Mesothelial cell of epicardium (in vitro differentiated cells): ENCODE measurements around the gene TFF3. TPM values are rescaled to one million over a fixed set of nuclear protein-coding genes. Genes with fewer than 3 reads are reported as not detected.

ENCODE experiments used
- DNase-seq, 2 experiments: peaks; one replicate each; pipeline ENCODE4 v3.0.0; 2021; ENCODE audit warnings: low spot score in 2 of 2; ENCODE audit not compliant: unreplicated experiment in 2 of 2
- H3K27ac Mint-ChIP-seq: 2 replicates; pipeline ENCODE4 v1.8.0; 2021; ENCODE audit warnings: mixed read lengths
- H3K27me3 Mint-ChIP-seq: 2 replicates; pipeline ENCODE4 v1.8.0; 2021; ENCODE audit warnings: low read depth, mixed read lengths
- H3K36me3 Mint-ChIP-seq: 2 replicates; pipeline ENCODE4 v1.8.0; 2021; ENCODE audit warnings: mixed read lengths
- H3K4me1 Mint-ChIP-seq: 2 replicates; pipeline ENCODE4 v1.8.0; 2021; ENCODE audit warnings: mixed read lengths
- H3K4me3 Mint-ChIP-seq: 2 replicates; pipeline ENCODE4 v1.8.0; 2021; ENCODE audit warnings: mild to moderate bottlenecking, moderate library complexity, mixed read lengths
- H3K9me3 Mint-ChIP-seq: 2 replicates; pipeline ENCODE4 v1.8.0; 2021; ENCODE audit warnings: mixed read lengths
- total RNA-seq: library from RNA; stranded (reverse); gene quantifications from 3 replicates; pipeline ENCODE4 v1.2.1, GENCODE V29; 2021
- TF ChIP-seq, protein P1 (sequence below): fragments of 200-600 bp; sonication (generic); IDR thresholded peaks from one replicate; pipeline ENCODE4 v1.5.0; 2021; ENCODE audit warnings: antibody characterized with exemption; ENCODE audit not compliant: unreplicated experiment

TFF3 gene
- total RNA-seq, 1 donor from 2014 or later, result not detected

DNA sequence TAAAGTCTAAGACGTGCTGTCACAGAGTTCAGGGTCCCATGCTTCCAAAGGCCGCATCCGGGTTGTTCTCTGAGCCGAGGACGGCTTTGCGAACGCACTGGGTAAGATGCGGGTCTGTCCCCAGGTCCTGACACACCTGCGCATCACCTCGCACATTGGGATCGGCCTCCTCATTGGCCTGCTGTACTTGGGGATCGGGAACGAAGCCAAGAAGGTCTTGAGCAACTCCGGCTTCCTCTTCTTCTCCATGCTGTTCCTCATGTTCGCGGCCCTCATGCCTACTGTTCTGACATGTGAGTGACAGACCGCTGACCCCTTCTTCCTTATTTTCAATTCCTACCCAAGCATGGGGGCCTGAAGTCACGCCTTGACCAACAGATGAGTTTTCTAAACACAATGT, 25.3 kb downstream of the TFF3 start:
- TF ChIP-seq, protein P1, sequence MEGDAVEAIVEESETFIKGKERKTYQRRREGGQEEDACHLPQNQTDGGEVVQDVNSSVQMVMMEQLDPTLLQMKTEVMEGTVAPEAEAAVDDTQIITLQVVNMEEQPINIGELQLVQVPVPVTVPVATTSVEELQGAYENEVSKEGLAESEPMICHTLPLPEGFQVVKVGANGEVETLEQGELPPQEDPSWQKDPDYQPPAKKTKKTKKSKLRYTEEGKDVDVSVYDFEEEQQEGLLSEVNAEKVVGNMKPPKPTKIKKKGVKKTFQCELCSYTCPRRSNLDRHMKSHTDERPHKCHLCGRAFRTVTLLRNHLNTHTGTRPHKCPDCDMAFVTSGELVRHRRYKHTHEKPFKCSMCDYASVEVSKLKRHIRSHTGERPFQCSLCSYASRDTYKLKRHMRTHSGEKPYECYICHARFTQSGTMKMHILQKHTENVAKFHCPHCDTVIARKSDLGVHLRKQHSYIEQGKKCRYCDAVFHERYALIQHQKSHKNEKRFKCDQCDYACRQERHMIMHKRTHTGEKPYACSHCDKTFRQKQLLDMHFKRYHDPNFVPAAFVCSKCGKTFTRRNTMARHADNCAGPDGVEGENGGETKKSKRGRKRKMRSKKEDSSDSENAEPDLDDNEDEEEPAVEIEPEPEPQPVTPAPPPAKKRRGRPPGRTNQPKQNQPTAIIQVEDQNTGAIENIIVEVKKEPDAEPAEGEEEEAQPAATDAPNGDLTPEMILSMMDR, result no peak
- H3K4me3 Mint-ChIP-seq, result no peak overlapping the region

DNA sequence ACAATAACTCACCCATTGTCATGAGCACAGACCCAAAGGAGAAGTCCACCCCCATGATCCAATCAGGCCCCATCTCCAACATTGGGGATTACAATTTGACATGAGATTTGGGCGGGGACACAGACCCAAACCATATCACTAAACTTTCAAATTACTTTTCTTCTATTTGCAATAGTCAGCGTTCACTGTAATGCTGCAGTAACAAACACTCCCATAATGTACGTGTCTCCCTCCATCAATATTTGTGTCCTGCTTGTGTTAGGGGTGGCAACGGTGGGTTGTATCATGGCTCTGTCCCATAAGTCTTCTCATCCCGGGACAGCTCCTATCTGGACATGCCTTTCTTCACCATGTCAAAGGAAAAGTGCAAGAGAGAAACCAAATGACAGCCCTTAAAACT, 26.2 kb downstream of the TFF3 start:
- Mint-ChIP-seq H3K36me3 (no peaks in the 10 kb centered on the region), H3K4me1 (no peaks in the 10 kb centered on the region), H3K4me3 (no peak overlapping the region), H3K9me3 (peaks cover 6% of the 10 kb centered on the region), H3K27me3 (peaks cover 28% of the 10 kb centered on the region), H3K27ac (no peak overlapping the region)
- no peak for DNase-seq
- TF ChIP-seq, protein P1, result no peak

More for the DNA sequence above, 25.3 kb downstream of the TFF3 start:
- Mint-ChIP-seq H3K27me3 (peaks cover 28% of the 10 kb centered on the region), H3K4me1 (peaks cover 5% of the 10 kb centered on the region), H3K36me3 (no peaks in the 10 kb centered on the region), H3K27ac (no peak overlapping the region), H3K9me3 (peaks cover 6% of the 10 kb centered on the region)
- DNase-seq, result no peak

DNA sequence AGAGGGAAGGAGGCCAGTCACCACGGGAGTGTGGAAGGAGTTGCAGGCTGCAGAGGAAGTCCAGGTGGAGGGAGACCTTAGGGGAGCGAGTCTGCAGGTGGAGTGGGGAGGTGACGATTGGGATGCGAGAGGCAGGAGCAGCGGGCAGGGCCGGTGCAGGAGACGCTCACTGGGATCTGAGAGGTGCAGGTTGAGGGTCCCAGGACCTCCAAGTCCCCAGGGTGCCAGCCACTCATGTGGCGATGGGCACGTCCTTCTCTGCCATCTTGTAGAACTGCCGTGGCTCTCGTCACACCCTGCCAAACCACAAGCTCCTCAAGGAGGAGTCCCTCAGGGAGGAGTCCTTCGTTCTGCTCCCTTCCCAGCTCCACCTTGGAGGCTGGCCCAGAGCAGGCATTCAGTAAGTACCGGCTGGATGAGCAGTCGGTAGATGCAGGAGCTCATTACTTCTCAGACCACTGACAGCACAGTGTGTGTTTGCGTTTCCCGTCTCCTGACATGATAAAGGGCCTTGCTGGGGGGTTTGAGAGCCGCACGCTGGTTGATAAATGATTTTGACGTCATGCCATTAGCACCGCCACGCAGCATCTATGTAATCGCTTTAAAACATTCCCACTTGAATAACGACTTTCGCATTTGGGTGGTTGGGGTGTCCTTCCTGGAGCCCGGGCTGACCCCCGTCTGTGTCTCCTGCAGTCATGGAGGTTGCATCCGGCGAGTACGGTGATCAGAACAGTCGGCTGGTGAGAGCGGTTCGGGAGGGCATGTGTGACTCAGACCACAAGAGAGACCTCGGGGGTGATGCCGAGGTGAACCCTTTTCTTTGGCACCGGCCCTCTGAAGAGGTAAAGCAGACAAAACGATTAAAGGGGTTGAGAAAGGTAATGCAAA, 27.8 kb downstream of the TFF3 start:
- Mint-ChIP-seq H3K4me1 (no peaks in the 10 kb centered on the region), H3K4me3 (no peak overlapping the region), H3K27ac (no peak overlapping the region), H3K9me3 (peaks cover 6% of the 10 kb centered on the region), H3K27me3 (peaks cover 30% of the 10 kb centered on the region), H3K36me3 (no peaks in the 10 kb centered on the region)
- no peak for DNase-seq
- TF ChIP-seq, protein P1, result no peak

DNA sequence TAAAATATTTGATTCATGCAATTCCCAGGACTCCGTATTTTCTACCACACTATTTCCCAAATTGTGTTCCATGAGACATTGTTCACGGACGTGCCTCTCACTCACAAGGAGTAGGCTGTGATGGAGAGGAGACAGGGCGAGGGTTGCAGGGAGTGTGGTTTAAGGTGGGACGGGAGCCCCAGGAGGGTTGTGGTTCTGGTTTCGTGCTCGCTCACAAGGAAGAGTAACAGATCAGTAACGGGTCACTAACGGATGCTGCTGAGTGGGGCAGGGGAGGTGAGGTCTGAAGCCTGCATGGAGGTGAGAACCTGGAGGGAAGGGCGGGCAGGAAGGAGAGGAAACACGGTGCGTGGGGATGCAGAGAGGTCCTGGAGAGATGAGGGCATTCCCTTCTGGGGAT, 28.8 kb downstream of the TFF3 start:
- no peak for DNase-seq
- Mint-ChIP-seq H3K27ac (no peak overlapping the region), H3K27me3 (peaks cover 30% of the 10 kb centered on the region), H3K36me3 (no peaks in the 10 kb centered on the region), H3K4me1 (no peaks in the 10 kb centered on the region), H3K4me3 (no peak overlapping the region), H3K9me3 (peaks cover 6% of the 10 kb centered on the region)
- TF ChIP-seq, protein P1, result no peak

DNA sequence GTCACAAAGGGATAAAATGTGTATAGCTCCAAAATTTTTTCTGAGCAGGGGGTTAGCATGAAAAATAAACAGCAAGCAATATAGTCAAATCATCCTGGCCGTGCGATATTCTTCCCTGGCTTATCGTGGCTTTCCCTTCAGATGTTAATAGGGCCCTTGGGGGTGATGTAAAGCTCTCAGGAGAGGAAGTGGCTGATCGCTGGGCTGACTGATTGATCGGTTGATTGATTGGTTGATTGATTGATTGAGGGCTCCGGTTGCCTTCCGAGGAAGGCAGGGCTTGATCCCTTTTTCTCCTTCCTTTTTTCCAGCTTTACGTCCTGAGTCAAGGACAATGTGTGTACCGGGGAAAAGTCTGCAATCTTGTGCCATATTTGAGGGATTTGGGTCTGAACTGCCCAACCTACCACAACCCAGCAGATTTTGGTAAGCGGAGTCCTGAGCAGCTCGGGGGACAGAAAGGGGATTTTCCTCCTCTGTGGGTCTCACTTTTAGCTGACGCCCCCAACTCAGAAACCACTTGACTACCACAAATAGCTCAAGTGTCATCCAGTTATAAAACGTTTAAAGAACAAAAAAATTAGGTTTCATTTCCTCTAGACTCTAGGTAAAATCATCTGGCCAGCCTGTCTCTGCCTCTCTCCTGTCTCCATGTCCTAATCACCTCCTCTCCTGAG, 29.5 kb downstream of the TFF3 start:
- Mint-ChIP-seq H3K9me3 (peaks cover 6% of the 10 kb centered on the region), H3K36me3 (no peaks in the 10 kb centered on the region), H3K4me1 (no peaks in the 10 kb centered on the region), H3K27ac (no peak overlapping the region), H3K27me3 (peaks cover 30% of the 10 kb centered on the region), H3K4me3 (no peak overlapping the region)
- TF ChIP-seq, protein P1, result no peak
- DNase-seq, result no peak
